ENCODE data around the gene STXBP5L. TPM values are rescaled to one million over a fixed set of nuclear protein-coding genes. Genes with fewer than 3 reads are reported as not detected.

The STXBP5L gene
- polyA plus RNA-seq, 3 donors: not detected

DNA sequence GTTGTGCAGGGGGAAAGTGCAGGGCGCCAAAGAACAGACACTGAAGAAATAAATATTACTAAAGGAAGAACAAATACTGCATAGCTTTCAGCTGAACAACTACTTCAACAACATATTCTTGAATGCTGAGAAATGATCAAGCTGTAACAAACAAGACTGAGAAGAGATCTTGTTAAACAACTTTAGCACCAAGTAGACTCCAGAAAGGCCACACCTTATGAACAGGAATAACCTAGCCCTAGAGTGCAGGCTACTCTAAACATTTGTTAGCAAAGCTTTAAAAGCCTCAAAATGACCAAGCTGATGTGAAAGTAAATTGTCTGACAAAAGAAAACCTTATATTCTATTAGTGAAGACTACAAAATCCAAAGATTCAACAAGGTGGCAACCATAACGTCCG lies 554.6 kb downstream of the STXBP5L start:
- H3K36me3 Mint-ChIP-seq: peaks cover 48 to 74% of the 10 kb centered on the region in 2 donors
- no peaks in the 10 kb centered on the region for H3K27me3 ChIP-seq (ENCODE audit: control insufficient read depth in 2 of 2, insufficient read depth in 2 of 2, low read length in 2 of 2)
- H3K27me3 Mint-ChIP-seq (ENCODE audit: low read depth in 3 of 3): no peaks in the 10 kb centered on the region
- no peak overlapping the region for H3K4me3 ChIP-seq (replicated peaks in 1 of 3; ENCODE audit: low read depth in 2 of 3, low read length in 3 of 3)
- TF ChIP-seq, protein P1, sequence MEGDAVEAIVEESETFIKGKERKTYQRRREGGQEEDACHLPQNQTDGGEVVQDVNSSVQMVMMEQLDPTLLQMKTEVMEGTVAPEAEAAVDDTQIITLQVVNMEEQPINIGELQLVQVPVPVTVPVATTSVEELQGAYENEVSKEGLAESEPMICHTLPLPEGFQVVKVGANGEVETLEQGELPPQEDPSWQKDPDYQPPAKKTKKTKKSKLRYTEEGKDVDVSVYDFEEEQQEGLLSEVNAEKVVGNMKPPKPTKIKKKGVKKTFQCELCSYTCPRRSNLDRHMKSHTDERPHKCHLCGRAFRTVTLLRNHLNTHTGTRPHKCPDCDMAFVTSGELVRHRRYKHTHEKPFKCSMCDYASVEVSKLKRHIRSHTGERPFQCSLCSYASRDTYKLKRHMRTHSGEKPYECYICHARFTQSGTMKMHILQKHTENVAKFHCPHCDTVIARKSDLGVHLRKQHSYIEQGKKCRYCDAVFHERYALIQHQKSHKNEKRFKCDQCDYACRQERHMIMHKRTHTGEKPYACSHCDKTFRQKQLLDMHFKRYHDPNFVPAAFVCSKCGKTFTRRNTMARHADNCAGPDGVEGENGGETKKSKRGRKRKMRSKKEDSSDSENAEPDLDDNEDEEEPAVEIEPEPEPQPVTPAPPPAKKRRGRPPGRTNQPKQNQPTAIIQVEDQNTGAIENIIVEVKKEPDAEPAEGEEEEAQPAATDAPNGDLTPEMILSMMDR (IDR thresholded peaks at IDR 0.05): no peak
- peaks cover 0 to 9% (median 3%) of the 10 kb centered on the region in 7 donors for H3K9me3 Mint-ChIP-seq
- no peak overlapping the region for H3K27ac ChIP-seq (ENCODE audit: low read depth in 1 of 2, low read length in 2 of 2)
- intact Hi-C loops (cut with micrococcal nuclease): no loop called here
- H3K9ac ChIP-seq (ENCODE audit: insufficient read depth, low read length, poor library complexity, severe bottlenecking): no peak overlapping the region
- H3K36me3 ChIP-seq (replicated peaks in 1 of 2; ENCODE audit: control insufficient read depth in 1 of 2, insufficient read depth in 2 of 2, low read length in 2 of 2): peaks cover 31 to 84% of the 10 kb centered on the region in 2 donors
- no peaks in the 10 kb centered on the region for H3K4me1 Mint-ChIP-seq
- H3K4me1 ChIP-seq (ENCODE audit: control insufficient read depth in 1 of 2, insufficient read depth in 2 of 2, low read length in 2 of 2): no peaks in the 10 kb centered on the region
- WGBS (ENCODE audit: insufficient coverage): no CpG with 5 or more reads among the region's 3 CpGs
- no peak for DNase-seq
- no peaks in the 10 kb centered on the region for H3K9me3 ChIP-seq (replicated peaks in 1 of 2; ENCODE audit: control insufficient read depth in 1 of 2, insufficient read depth in 1 of 2, low read length in 2 of 2)
- no peak overlapping the region for H3K4me3 Mint-ChIP-seq
- no peaks in the 10 kb centered on the region for H3K79me2 ChIP-seq (ENCODE audit: insufficient read depth, low read length)
- no peaks in the 10 kb centered on the region for H4K20me1 ChIP-seq (ENCODE audit: insufficient read depth, low read length)
- H2AFZ ChIP-seq (ENCODE audit: insufficient read depth, low read depth, low read length, poor library complexity, severe bottlenecking): no peak overlapping the region
- H3K4me2 ChIP-seq (replicated peaks; ENCODE audit: extremely low read depth, low read length, poor library complexity, severe bottlenecking): no peak overlapping the region
- H3K27ac Mint-ChIP-seq: no peak overlapping the region

DNA sequence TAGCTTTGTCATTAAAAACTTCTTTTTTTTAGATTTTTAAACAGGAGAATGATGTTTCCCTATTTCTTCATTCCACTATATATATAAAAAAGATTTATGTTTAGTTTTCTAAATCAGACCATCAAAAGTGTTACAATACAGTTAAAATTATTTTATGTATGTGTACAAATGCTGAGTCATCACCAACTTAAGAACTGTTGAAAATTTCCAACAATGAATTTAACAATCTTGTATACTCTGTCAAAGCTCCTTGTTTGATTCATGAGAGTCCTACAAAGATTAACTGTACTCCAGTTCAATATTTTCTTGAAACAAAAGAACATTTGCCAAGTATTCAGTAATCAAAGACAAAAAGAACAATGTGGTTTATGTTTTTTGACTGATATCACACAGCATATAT lies 555.7 kb downstream of the STXBP5L start:
- H3K9me3 ChIP-seq (replicated peaks in 1 of 2; ENCODE audit: control insufficient read depth in 1 of 2, insufficient read depth in 1 of 2, low read length in 2 of 2): no peaks in the 10 kb centered on the region
- peaks cover 0 to 6% (median 3%) of the 10 kb centered on the region in 7 donors for H3K9me3 Mint-ChIP-seq
- H3K4me1 ChIP-seq (ENCODE audit: control insufficient read depth in 1 of 2, insufficient read depth in 2 of 2, low read length in 2 of 2): no peaks in the 10 kb centered on the region
- no peak overlapping the region for H3K27ac Mint-ChIP-seq
- no peak overlapping the region for H2AFZ ChIP-seq (ENCODE audit: insufficient read depth, low read depth, low read length, poor library complexity, severe bottlenecking)
- H3K36me3 Mint-ChIP-seq: peaks cover 47 to 74% of the 10 kb centered on the region in 2 donors
- no peak overlapping the region for H3K9ac ChIP-seq (ENCODE audit: insufficient read depth, low read length, poor library complexity, severe bottlenecking)
- H3K4me3 Mint-ChIP-seq: no peak overlapping the region
- no peaks in the 10 kb centered on the region for H3K27me3 Mint-ChIP-seq (ENCODE audit: low read depth in 3 of 3)
- peaks cover 36 to 91% of the 10 kb centered on the region in 2 donors for H3K36me3 ChIP-seq (replicated peaks in 1 of 2; ENCODE audit: control insufficient read depth in 1 of 2, insufficient read depth in 2 of 2, low read length in 2 of 2)
- no peaks in the 10 kb centered on the region for H4K20me1 ChIP-seq (ENCODE audit: insufficient read depth, low read length)
- no peaks in the 10 kb centered on the region for H3K4me1 Mint-ChIP-seq
- H3K27ac ChIP-seq (ENCODE audit: low read depth in 1 of 2, low read length in 2 of 2): no peak overlapping the region
- no peaks in the 10 kb centered on the region for H3K79me2 ChIP-seq (ENCODE audit: insufficient read depth, low read length)
- intact Hi-C loops (cut with micrococcal nuclease): no loop called here
- no peak overlapping the region for H3K4me3 ChIP-seq (replicated peaks in 1 of 3; ENCODE audit: low read depth in 2 of 3, low read length in 3 of 3)
- no peak overlapping the region for H3K4me2 ChIP-seq (replicated peaks; ENCODE audit: extremely low read depth, low read length, poor library complexity, severe bottlenecking)
- TF ChIP-seq, protein P1 (IDR thresholded peaks at IDR 0.05): no peak
- no peaks in the 10 kb centered on the region for H3K27me3 ChIP-seq (ENCODE audit: control insufficient read depth in 2 of 2, insufficient read depth in 2 of 2, low read length in 2 of 2)
- no peak for DNase-seq

All from CD14-positive monocyte (primary cell).